Activated T-cell treated with anti-CD3 and anti-CD28 coated beads for 24 hours (primary cell): ENCODE measurements around the gene KANSL3.
"Not testable (repeated sequence)": the region's sequence is repeated elsewhere in the genome, so short reads cannot be mapped to it uniquely, and the experiment has no call there.

Experiments
- DNase-seq: peaks from one replicate; pipeline ENCODE4 v3.0.0-alpha.2; 2020; ENCODE audit warnings: low read depth

Gene KANSL3

GRCh38 chr2:96654791-96655190 lies 16.7 kb upstream of the KANSL3 start:
- DNase-seq = not testable (repeated sequence)

- no peak for DNase-seq
Observed at GRCh38 chr2:96651793-96652192, 13.7 kb upstream of the KANSL3 start.

GRCh38 chr2:96649342-96649741 lies 11.2 kb upstream of the KANSL3 start:
- DNase-seq = no peak

GRCh38 chr2:96648306-96648930 lies 10.3 kb upstream of the KANSL3 start:
- no peak for DNase-seq

GRCh38 chr2:96647681-96648080 lies 9.6 kb upstream of the KANSL3 start:
- no peak for DNase-seq

- no peak for DNase-seq
Observed at GRCh38 chr2:96642564-96643360, 4.7 kb upstream of the KANSL3 start, which contains the start of gene FER1L5. Gene FER1L5, plus strand, starts transcription at chr2:96642764. Its CDS starts 73 bp downstream, at chr2:96642837.

- peak; percentile 77 for DNase-seq
Observed at GRCh38 chr2:96637385-96638143, 548 bp downstream of the KANSL3 start.

GRCh38 chr2:96636551-96637171 lies 1.5 kb downstream of the KANSL3 start:
- DNase-seq = no peak

GRCh38 chr2:96633641-96634040 lies 4.5 kb downstream of the KANSL3 start:
- no peak for DNase-seq

GRCh38 chr2:96631804-96632435 lies 6.2 kb downstream of the KANSL3 start:
- DNase-seq = no peak

GRCh38 chr2:96626553-96626942 lies 11.6 kb downstream of the KANSL3 start:
- DNase-seq = no peak

GRCh38 chr2:96625571-96626552 lies 12.2 kb downstream of the KANSL3 start:
- no peak for DNase-seq

GRCh38 chr2:96623116-96623515 lies 15.0 kb downstream of the KANSL3 start:
- no peak for DNase-seq

- no peak for DNase-seq
Observed at GRCh38 chr2:96622544-96622943, 15.6 kb downstream of the KANSL3 start.

- no peak for DNase-seq
Observed at GRCh38 chr2:96618596-96619283, 19.4 kb downstream of the KANSL3 start.

GRCh38 chr2:96617012-96617411 lies 21.1 kb downstream of the KANSL3 start:
- no peak for DNase-seq

- no peak for DNase-seq
Observed at GRCh38 chr2:96616535-96616934, 21.6 kb downstream of the KANSL3 start.

- DNase-seq = no peak
Observed at GRCh38 chr2:96616128-96616527, 22.0 kb downstream of the KANSL3 start.

- DNase-seq = no peak
Observed at GRCh38 chr2:96608469-96609455, 29.4 kb downstream of the KANSL3 start.
